ENCODE measurements around the gene CAPN10.

Gene CAPN10

DNA sequence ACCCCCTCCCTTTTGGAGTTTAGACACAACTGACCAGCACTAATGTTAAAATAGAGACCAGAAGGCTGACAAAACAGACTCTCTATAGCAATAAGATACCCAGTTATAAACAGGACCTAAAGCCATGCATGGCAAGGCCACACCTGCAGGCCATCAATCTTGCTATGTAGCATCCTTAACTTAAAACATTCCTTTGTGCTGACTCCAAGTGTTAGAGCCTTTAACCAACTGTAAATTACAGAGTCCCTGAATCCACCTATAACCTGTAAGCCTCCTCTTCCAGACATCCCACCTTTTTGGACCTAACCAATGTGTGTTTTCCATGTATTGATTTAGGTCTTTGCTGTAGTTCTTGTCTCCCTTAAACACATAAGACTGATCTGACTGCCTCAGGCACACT lies 46.6 kb upstream of the CAPN10 start:
- Histone ChIP-seq H3K23ac (ENCODE audit: low read depth, low read length, poor library complexity) (no peak overlapping the region), H2BK5ac (ENCODE audit: low read length) (no peak overlapping the region), H3K18ac (ENCODE audit: low read length) (no peak overlapping the region), H2BK120ac (ENCODE audit: low read depth, low read length) (no peak overlapping the region), H3K27me3 (ENCODE audit: control insufficient read depth in 3 of 3, insufficient read depth in 3 of 3, low read depth in 1 of 3, low read length in 3 of 3) (no peaks in the 10 kb centered on the region), H2AFZ (ENCODE audit: low read length) (no peak overlapping the region), H3K27ac (replicated peaks; ENCODE audit: low read length) (no peak overlapping the region), H3K4me2 (ENCODE audit: insufficient read depth, low read length, poor library complexity, severe bottlenecking) (no peak overlapping the region), H3K4ac (ENCODE audit: low read length) (no peak overlapping the region), H3K14ac (ENCODE audit: low read length) (no peak overlapping the region), H3K4me1 (ENCODE audit: control insufficient read depth in 2 of 2, insufficient read depth in 1 of 2, low read depth in 1 of 2, low read length in 2 of 2) (no peaks in the 10 kb centered on the region), H2BK12ac (ENCODE audit: low read length) (no peak overlapping the region), H3K4me3 (ENCODE audit: low read length in 2 of 2) (no peak overlapping the region), H3K9me3 (replicated peaks in 1 of 2; ENCODE audit: control insufficient read depth in 2 of 2, insufficient read depth in 1 of 2, low read depth in 1 of 2, low read length in 2 of 2) (peaks cover 0 to 19% of the 10 kb centered on the region in 2 donors), H3K79me1 (ENCODE audit: low read depth, low read length) (no peaks in the 10 kb centered on the region), H2BK15ac (ENCODE audit: low read length) (no peak overlapping the region), H4K91ac (ENCODE audit: low read depth, low read length, poor library complexity) (no peak overlapping the region), H3K9ac (ENCODE audit: low read depth, low read length, poor library complexity) (no peak overlapping the region), H3K36me3 (replicated peaks in 1 of 2; ENCODE audit: control insufficient read depth in 2 of 2, insufficient read depth in 2 of 2, low read length in 2 of 2) (peaks cover 0 to 49% of the 10 kb centered on the region in 2 donors), H4K8ac (ENCODE audit: low read depth, low read length) (no peak overlapping the region), H2AK5ac (ENCODE audit: low read depth, low read length) (no peak overlapping the region)
- no peak for DNase-seq (ENCODE audit: low spot score)

DNA sequence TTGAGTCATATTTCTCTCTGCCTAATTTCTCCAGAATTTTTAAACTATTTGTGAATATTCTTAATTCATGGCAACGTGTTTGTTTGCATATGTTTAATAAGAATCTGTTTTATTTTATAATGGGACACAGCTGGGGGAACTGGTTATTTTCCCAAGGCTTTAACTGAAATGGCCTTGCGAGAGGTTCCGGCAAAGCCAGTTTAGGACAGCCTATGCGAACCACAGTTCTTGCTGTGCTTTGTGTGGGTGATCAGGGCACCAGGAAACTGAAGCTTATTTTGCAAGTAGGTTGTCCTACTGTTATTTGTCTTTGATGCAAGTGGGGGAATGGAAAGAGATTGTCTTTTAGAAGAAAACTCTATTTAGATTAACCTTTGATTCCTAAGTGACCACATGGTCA lies 35.2 kb upstream of the CAPN10 start:
- Histone ChIP-seq H3K27ac (replicated peaks; ENCODE audit: low read length) (no peak overlapping the region), H3K27me3 (ENCODE audit: control insufficient read depth in 3 of 3, insufficient read depth in 3 of 3, low read depth in 1 of 3, low read length in 3 of 3) (no peaks in the 10 kb centered on the region), H3K36me3 (replicated peaks in 1 of 2; ENCODE audit: control insufficient read depth in 2 of 2, insufficient read depth in 2 of 2, low read length in 2 of 2) (peaks cover 2 to 51% of the 10 kb centered on the region in 2 donors), H3K23ac (ENCODE audit: low read depth, low read length, poor library complexity) (no peak overlapping the region), H2AFZ (ENCODE audit: low read length) (no peak overlapping the region), H3K4me2 (ENCODE audit: insufficient read depth, low read length, poor library complexity, severe bottlenecking) (no peak overlapping the region), H2BK12ac (ENCODE audit: low read length) (no peak overlapping the region), H2BK5ac (ENCODE audit: low read length) (no peak overlapping the region), H4K91ac (ENCODE audit: low read depth, low read length, poor library complexity) (no peak overlapping the region), H2AK5ac (ENCODE audit: low read depth, low read length) (no peak overlapping the region), H3K4ac (ENCODE audit: low read length) (no peak overlapping the region), H2BK120ac (ENCODE audit: low read depth, low read length) (no peak overlapping the region), H4K8ac (ENCODE audit: low read depth, low read length) (no peak overlapping the region), H3K4me1 (ENCODE audit: control insufficient read depth in 2 of 2, insufficient read depth in 1 of 2, low read depth in 1 of 2, low read length in 2 of 2) (no peaks in the 10 kb centered on the region), H3K9me3 (replicated peaks in 1 of 2; ENCODE audit: control insufficient read depth in 2 of 2, insufficient read depth in 1 of 2, low read depth in 1 of 2, low read length in 2 of 2) (peaks cover 2 to 13% of the 10 kb centered on the region in 2 donors), H3K4me3 (ENCODE audit: low read length in 2 of 2) (no peak overlapping the region), H2BK15ac (ENCODE audit: low read length) (no peak overlapping the region), H3K18ac (ENCODE audit: low read length) (no peak overlapping the region), H3K79me1 (ENCODE audit: low read depth, low read length) (peaks cover 9% of the 10 kb centered on the region), H3K14ac (ENCODE audit: low read length) (no peak overlapping the region), H3K9ac (ENCODE audit: low read depth, low read length, poor library complexity) (no peak overlapping the region)
- WGBS, 2 donors (ENCODE audit: extremely low coverage in 2 of 2, insufficient read length in 2 of 2, insufficient replicate concordance in 1 of 2) = no CpG with 5 or more reads among the region's 4 CpGs
- DNase-seq (ENCODE audit: low spot score) = no peak

DNA sequence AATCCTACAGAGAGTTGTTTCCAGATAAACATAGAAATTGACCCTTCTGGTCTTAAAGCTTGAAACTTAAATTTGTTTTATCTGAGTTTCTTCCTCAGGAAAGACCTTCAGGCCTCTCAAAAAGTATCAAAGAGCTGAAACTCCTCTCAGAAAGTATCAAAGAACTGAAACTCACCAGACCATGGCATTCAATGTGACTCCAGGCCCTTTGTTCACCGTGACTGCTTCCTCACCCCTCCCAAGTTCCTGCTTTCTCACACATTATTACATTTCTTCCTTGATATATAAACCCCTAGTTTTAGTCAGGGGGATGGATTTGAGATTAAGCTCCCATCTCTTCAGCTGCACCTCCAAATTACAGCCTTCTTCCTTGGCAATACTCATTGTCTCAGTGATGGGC lies 34.7 kb upstream of the CAPN10 start:
- Histone ChIP-seq H3K27ac (replicated peaks; ENCODE audit: low read length) (no peak overlapping the region), H3K4ac (ENCODE audit: low read length) (no peak overlapping the region), H2BK12ac (ENCODE audit: low read length) (no peak overlapping the region), H2AFZ (ENCODE audit: low read length) (no peak overlapping the region), H3K9me3 (replicated peaks in 1 of 2; ENCODE audit: control insufficient read depth in 2 of 2, insufficient read depth in 1 of 2, low read depth in 1 of 2, low read length in 2 of 2) (peaks cover 2 to 13% of the 10 kb centered on the region in 2 donors), H3K4me1 (ENCODE audit: control insufficient read depth in 2 of 2, insufficient read depth in 1 of 2, low read depth in 1 of 2, low read length in 2 of 2) (no peaks in the 10 kb centered on the region), H4K8ac (ENCODE audit: low read depth, low read length) (no peak overlapping the region), H2BK15ac (ENCODE audit: low read length) (no peak overlapping the region), H3K27me3 (ENCODE audit: control insufficient read depth in 3 of 3, insufficient read depth in 3 of 3, low read depth in 1 of 3, low read length in 3 of 3) (no peaks in the 10 kb centered on the region), H3K79me1 (ENCODE audit: low read depth, low read length) (peaks cover 9% of the 10 kb centered on the region), H3K23ac (ENCODE audit: low read depth, low read length, poor library complexity) (no peak overlapping the region), H2BK120ac (ENCODE audit: low read depth, low read length) (no peak overlapping the region), H3K18ac (ENCODE audit: low read length) (no peak overlapping the region), H3K4me3 (ENCODE audit: low read length in 2 of 2) (no peak overlapping the region), H3K36me3 (replicated peaks in 1 of 2; ENCODE audit: control insufficient read depth in 2 of 2, insufficient read depth in 2 of 2, low read length in 2 of 2) (peaks cover 2 to 51% of the 10 kb centered on the region in 2 donors), H2AK5ac (ENCODE audit: low read depth, low read length) (no peak overlapping the region), H3K9ac (ENCODE audit: low read depth, low read length, poor library complexity) (no peak overlapping the region), H3K4me2 (ENCODE audit: insufficient read depth, low read length, poor library complexity, severe bottlenecking) (no peak overlapping the region), H4K91ac (ENCODE audit: low read depth, low read length, poor library complexity) (no peak overlapping the region), H3K14ac (ENCODE audit: low read length) (no peak overlapping the region), H2BK5ac (ENCODE audit: low read length) (no peak overlapping the region)
- no CpG with 5 or more reads among the region's 1 CpG for WGBS, 2 donors (ENCODE audit: extremely low coverage in 2 of 2, insufficient read length in 2 of 2, insufficient replicate concordance in 1 of 2)
- no peak for DNase-seq (ENCODE audit: low spot score)

DNA sequence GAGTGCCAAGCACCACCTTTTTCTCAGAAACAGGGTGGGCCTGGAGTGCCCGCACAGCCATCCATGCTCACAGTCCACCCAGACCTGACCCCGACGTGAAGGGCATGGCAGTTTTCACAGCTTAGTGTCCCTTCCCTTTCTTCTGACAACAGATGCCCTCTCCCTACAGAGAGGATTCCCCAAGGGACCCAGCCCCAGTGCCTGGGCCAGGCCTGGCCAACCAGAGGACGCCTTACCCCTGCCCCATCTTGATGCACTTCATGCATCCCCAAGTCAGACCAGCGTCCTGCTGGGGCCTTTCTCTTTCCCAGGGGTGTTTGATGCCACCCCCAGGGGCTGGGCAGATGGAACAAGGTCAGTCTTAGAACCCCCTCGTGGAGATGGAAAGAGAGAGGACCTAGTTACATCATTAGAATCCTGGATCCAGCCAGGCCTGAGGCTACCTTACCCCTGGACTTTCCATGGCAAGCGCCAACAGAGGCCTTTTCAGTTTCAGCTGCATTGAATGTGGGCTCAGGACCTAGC lies 32.5 kb upstream of the CAPN10 start:
- Histone ChIP-seq H3K4ac (ENCODE audit: low read length) (no peak overlapping the region), H2BK120ac (ENCODE audit: low read depth, low read length) (no peak overlapping the region), H2AK5ac (ENCODE audit: low read depth, low read length) (no peak overlapping the region), H3K27ac (replicated peaks; ENCODE audit: low read length) (no peak overlapping the region), H3K23ac (ENCODE audit: low read depth, low read length, poor library complexity) (no peak overlapping the region), H2BK12ac (ENCODE audit: low read length) (no peak overlapping the region), H2BK15ac (ENCODE audit: low read length) (no peak overlapping the region), H2BK5ac (ENCODE audit: low read length) (no peak overlapping the region), H3K4me1 (ENCODE audit: control insufficient read depth in 2 of 2, insufficient read depth in 1 of 2, low read depth in 1 of 2, low read length in 2 of 2) (peaks cover 0 to 5% of the 10 kb centered on the region in 2 donors), H4K91ac (ENCODE audit: low read depth, low read length, poor library complexity) (no peak overlapping the region), H3K79me1 (ENCODE audit: low read depth, low read length) (peaks cover 9% of the 10 kb centered on the region), H4K8ac (ENCODE audit: low read depth, low read length) (no peak overlapping the region), H3K9me3 (replicated peaks in 1 of 2; ENCODE audit: control insufficient read depth in 2 of 2, insufficient read depth in 1 of 2, low read depth in 1 of 2, low read length in 2 of 2) (peaks cover 2 to 13% of the 10 kb centered on the region in 2 donors), H3K36me3 (replicated peaks in 1 of 2; ENCODE audit: control insufficient read depth in 2 of 2, insufficient read depth in 2 of 2, low read length in 2 of 2) (peaks cover 2 to 61% of the 10 kb centered on the region in 2 donors), H3K4me3 (ENCODE audit: low read length in 2 of 2) (no peak overlapping the region), H3K4me2 (ENCODE audit: insufficient read depth, low read length, poor library complexity, severe bottlenecking) (no peak overlapping the region), H3K9ac (ENCODE audit: low read depth, low read length, poor library complexity) (no peak overlapping the region), H3K14ac (ENCODE audit: low read length) (no peak overlapping the region), H2AFZ (ENCODE audit: low read length) (no peak overlapping the region), H3K27me3 (ENCODE audit: control insufficient read depth in 3 of 3, insufficient read depth in 3 of 3, low read depth in 1 of 3, low read length in 3 of 3) (peaks cover 0 to 10% (median 0%) of the 10 kb centered on the region in 3 experiments), H3K18ac (ENCODE audit: low read length) (no peak overlapping the region)
- no CpG with 5 or more reads among the region's 7 CpGs for WGBS, 2 donors (ENCODE audit: extremely low coverage in 2 of 2, insufficient read length in 2 of 2, insufficient replicate concordance in 1 of 2)
- DNase-seq (ENCODE audit: low spot score) = no peak

All from neuronal stem cell (in vitro differentiated cells).